ENCODE measurements around the gene TP53BP2.
"Not testable (repeated sequence)": the region's sequence is repeated elsewhere in the genome, so short reads cannot be mapped to it uniquely, and the experiment has no call there.

TP53BP2 gene

DNA sequence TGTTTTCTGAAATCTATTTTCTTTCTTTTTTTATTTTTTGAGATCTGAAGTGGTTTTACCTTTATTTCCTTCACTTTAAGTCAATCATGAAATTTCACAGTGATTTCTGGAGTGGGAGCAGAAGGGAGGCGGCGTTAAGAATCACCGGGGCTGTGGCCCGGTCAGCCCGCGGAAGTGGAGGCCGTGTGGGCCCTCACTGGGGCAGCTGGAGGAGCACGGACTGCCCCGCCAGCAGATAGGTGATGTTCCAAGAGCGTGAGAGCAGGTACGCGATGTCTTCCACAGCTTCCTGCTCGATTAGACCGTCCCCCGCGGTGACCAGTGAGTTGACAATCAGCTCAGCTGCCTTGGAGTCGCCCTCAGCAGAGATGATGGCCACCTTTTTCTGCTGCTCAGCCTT, 10.6 kb upstream of the TP53BP2 start:
- DNase-seq (ENCODE audit: low read depth, low spot score) = no peak

DNA sequence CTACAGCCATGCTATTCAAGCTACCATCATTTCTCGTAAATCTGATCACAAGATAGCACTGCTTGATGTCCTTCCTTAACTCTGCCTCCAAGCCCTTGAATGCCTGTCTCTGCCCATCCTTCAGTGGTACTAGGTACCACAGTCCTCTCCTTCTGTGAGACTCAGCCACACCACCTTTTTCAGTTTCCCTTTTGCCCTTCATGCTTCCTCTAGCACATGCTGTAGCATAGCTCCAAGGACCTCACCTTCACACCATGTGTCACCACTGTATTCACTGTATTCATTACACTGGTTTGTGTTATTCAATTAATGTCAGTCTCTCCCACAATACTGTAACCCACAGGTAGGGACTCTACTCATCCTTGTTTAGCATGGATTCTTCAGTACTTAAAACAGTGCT, 8.0 kb upstream of the TP53BP2 start:
- no peak for DNase-seq (ENCODE audit: low read depth, low spot score)

- no peak for DNase-seq (ENCODE audit: low read depth, low spot score)
Observed at GRCh38 chr1:223853275-223853674, 7.5 kb upstream of the TP53BP2 start.

- no peak for DNase-seq (ENCODE audit: low read depth, low spot score)
Observed at GRCh38 chr1:223852337-223852736, 6.6 kb upstream of the TP53BP2 start.

- no peak for DNase-seq (ENCODE audit: low read depth, low spot score)
Observed at GRCh38 chr1:223849352-223850254, 3.9 kb upstream of the TP53BP2 start.

DNA sequence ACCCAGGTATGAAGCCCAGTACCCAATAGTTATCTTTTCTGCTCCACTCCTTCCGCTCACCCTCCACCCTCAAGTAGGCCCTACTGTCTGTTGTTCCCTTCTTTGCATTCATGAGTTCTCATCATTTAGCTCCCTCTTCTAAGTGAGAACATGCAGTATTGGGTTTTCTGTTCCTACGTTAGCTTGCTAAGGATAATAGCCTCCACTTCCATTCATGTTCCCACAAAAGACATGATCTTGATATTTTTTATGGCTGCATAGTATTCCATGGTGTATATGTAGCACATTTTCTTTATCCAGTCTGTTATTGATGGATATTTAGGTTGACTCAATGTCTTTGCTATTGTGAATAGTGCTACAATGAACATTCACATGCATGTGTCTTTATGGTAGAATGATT, 2.8 kb upstream of the TP53BP2 start:
- no peak for DNase-seq (ENCODE audit: low read depth, low spot score)

GRCh38 chr1:223847781-223848345, 2.1 kb upstream of the TP53BP2 start:
- DNase-seq (ENCODE audit: low read depth, low spot score) = no peak

DNA sequence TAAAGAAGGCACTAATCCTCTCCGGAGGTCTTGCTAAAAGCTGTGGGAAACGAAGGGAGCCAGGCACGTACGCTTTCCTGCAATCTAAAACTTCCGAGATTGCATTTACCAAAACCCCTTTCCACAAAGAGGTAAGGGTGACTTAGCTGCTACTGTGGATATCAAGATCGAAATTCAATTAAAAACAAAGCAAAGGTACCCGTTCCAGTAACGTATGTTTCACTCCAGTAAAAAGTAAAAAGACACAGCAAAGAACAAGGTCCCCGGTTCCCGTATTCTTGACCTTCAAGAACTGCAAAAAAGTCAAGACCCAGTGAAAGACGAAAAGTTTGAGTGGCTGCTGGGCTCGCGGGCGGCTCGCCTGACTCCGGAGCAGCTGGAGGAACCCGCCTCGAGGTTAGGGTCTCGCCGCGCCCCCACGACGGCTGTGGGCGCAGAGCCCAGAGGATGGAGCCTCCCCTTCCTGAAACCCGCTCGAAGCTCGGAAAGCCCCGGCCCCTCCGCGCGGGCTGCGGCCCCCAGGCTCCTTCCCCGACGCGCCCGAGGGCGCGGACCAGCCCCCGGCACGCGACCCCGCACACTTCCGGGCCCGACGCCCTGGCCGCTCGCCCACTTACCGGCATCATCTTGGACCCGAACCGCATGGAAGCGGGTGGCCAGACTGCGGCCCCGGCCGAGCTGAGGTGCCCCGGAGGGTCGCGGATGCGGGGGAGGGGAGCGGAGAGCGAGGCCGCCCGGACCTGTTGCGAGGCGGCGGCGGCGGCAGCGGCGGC, 524 bp downstream of the TP53BP2 start:
- no peak for DNase-seq (ENCODE audit: low read depth, low spot score)

DNA sequence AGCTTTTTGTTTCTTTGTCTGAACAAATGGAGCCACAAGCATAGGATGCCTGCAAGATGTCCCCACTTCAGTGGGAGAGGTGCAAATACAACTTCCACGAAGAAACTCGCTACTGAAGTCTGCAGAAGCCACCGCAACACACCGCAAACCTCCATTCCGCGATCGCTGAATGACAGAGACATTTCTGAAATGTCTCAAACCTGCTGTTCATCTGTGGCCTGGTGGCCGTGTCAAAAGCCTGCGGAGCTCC, 1.0 kb downstream of the TP53BP2 start:
- peak; percentile 33 for DNase-seq (ENCODE audit: low read depth, low spot score)

DNA sequence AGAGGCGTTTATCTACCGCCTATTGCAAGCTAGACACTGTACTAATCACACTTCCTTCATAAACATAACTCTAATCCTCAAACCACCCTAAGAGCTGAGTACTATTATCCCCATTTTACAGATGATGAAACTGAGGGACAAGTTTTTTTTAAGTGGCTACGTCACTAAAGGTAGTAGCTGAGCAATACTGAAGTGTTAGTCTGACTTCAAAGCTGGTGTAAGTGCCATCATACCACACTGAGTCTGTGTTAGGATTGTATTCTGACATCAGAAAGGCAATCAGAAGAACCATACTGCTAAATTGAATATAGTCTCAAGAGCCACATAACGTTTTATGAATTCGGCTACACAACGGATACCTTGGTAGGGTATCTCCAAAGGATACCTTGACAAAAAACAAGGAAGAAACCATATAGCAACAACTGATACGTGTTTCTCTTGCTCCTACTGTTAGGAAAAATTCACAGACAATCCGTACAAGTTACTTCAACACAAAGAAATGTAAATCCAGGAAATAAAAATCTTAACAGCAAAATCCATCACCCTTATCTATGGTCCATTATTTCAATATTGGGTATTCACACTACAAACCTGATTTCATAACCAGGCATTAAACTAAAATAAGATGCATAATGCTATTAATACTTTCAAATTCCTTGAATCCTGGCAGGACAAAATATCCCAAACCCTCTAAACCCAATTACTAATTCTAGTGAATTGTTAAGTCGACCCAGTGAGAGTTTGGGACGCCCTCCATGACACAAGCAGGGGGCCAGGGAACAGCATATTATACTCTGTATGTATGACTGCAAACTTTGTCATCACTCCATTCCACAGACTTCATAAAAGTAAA, 1.6 kb downstream of the TP53BP2 start:
- no peak for DNase-seq (ENCODE audit: low read depth, low spot score)

DNA sequence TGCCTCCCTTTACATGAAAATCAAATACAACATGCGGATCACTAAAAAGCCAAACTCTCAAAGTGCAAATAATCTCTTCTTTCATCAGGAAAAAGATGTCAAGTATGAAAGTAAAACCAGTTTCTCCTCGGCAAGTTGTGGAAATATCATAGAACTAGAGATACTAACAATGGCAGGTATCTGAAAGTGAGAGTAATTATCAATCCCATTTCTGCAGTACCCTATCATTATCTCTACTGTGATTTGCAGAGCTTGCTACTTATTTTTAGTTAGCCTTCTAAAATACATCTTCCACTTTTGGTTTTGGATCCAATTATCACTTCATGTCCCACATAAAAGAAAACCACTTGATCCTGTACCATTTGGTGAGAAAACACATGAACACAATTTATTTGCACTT, 3.0 kb downstream of the TP53BP2 start:
- DNase-seq (ENCODE audit: low read depth, low spot score) = no peak

- DNase-seq (ENCODE audit: low read depth, low spot score) = not testable (repeated sequence)
Observed at GRCh38 chr1:223841977-223842623, 3.6 kb downstream of the TP53BP2 start.

- DNase-seq (ENCODE audit: low read depth, low spot score) = no peak
Observed at GRCh38 chr1:223840254-223840653, 5.5 kb downstream of the TP53BP2 start.

DNA sequence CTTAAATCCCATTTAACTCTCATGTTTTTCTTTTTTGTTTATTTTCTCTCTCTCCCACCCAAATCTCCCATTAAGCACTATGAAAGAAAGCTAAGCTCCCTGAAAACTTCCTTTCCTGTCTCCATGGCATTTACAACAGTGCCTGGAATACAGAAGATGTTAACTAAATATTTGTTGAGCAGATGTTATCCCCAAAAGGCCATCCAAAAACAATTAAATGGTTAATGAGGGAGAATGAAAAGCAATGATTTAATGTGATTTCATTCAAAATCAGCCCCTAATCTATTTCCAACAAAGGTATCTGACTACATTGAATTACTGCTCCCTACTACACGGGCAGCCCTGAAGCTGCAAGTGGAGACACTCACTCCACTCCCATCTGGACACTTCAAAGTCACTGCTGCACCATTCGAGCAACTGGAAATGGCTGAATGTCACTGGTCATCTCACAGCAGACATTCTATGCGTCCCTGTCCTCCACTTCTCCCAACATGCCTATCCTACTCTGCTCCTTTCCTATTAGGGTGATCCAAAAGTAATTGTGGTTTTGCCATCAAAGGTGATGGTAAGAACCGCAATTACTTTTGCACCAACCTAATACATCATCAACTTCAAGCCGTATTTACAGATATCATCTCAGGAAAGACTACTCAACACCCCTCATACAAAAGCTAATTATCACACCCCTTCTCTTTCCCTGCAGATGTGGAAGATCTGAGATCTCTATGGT, 7.5 kb downstream of the TP53BP2 start:
- no peak for DNase-seq (ENCODE audit: low read depth, low spot score)

DNA sequence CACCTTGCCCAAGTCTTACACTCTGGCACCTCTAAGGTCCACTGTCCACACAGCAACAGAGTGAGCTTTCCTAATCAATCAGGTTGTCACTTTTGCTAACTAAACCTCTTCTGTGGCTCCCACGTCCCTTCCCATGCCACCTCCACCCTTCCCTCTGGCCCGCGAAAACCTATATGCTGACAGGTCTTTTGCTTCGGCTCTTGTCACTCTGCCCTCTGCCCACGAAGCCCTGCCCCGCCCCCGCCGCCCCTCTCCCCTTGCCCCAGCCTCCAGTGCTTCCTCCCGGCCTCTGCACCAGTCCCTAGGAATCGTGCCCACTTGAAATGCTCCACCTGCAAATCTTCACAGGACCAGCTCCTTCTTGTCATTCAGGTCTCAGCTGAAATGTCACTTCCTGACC, 8.1 kb downstream of the TP53BP2 start:
- DNase-seq (ENCODE audit: low read depth, low spot score) = no peak

GRCh38 chr1:223837206-223837605, 8.5 kb downstream of the TP53BP2 start:
- no peak for DNase-seq (ENCODE audit: low read depth, low spot score)

DNA sequence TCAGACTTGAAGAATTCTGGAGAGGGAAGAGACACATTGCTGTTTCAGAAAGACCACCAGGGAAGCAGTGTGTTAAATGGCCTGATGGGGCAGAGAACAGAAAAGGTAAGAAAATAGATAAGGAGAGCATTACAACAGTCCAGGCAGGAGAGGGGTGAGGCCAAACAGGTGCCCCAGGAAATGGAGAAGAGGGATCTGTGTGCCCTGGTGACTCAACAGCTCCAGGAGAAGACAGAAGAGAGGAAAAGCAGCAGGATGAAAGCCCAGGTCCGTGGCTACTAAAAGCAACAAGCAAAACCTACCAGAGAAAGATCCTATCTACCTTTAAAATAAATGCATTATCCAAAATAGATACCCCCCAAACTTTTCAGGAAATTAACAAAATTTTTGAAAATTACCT, 9.2 kb downstream of the TP53BP2 start:
- DNase-seq (ENCODE audit: low read depth, low spot score) = no peak

DNA sequence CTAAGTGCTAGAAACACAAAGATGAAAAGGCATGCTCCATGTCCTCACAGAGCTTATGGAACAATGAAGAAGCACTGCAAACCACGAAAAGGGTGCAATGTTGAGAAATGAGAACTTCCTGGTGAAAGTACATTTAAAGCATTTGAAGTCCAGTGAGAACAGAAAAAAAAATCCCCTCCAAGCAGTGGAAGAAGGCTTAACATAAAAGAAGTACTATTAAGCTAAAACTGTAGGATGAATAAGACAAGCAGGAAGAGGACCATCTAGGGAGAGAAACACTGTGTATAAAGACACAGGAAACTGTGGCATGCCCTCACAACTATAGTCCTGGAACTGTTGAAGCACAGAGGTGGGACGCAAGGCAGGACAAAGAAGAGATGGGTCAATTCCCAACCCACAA, 10.0 kb downstream of the TP53BP2 start:
- DNase-seq (ENCODE audit: low read depth, low spot score) = no peak

DNA sequence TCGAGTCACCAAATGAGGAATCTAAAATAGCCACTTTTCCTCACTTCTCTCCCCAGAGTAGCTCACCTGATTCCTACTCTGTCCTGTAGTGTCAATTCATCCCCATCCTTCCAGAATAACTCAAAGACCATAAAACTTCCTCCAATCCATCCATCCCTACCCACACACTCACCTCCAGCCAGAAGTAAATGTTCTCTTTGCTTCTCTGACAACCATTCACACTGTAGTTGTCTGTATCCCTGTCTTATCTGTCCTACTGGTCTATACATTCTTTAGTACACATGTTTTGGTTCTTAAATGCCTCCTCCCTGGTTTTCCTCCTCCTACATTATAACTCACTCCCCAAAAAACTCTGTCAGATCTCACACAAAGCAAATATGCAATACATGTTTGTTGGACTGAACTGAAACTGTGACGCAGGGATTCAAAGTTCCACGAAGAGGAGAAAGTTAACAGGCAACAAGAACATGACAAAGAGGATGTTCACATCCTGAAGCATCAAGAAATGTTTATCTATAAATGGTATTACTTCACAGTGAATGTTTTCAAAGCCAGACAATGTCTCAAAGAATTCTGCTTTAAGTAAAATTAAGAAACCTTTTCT, 11.0 kb downstream of the TP53BP2 start:
- no peak for DNase-seq (ENCODE audit: low read depth, low spot score)

- DNase-seq (ENCODE audit: low read depth, low spot score) = no peak
Observed at GRCh38 chr1:223833948-223834347, 11.8 kb downstream of the TP53BP2 start.

GRCh38 chr1:223832637-223832943, 13.2 kb downstream of the TP53BP2 start:
- no peak for DNase-seq (ENCODE audit: low read depth, low spot score)
